Measurements from ENCODE around the gene NDUFAB1.
"Not testable (repeated sequence)": the region's sequence is repeated elsewhere in the genome, so short reads cannot be mapped to it uniquely, and the experiment has no call there.

NDUFAB1 gene

DNA sequence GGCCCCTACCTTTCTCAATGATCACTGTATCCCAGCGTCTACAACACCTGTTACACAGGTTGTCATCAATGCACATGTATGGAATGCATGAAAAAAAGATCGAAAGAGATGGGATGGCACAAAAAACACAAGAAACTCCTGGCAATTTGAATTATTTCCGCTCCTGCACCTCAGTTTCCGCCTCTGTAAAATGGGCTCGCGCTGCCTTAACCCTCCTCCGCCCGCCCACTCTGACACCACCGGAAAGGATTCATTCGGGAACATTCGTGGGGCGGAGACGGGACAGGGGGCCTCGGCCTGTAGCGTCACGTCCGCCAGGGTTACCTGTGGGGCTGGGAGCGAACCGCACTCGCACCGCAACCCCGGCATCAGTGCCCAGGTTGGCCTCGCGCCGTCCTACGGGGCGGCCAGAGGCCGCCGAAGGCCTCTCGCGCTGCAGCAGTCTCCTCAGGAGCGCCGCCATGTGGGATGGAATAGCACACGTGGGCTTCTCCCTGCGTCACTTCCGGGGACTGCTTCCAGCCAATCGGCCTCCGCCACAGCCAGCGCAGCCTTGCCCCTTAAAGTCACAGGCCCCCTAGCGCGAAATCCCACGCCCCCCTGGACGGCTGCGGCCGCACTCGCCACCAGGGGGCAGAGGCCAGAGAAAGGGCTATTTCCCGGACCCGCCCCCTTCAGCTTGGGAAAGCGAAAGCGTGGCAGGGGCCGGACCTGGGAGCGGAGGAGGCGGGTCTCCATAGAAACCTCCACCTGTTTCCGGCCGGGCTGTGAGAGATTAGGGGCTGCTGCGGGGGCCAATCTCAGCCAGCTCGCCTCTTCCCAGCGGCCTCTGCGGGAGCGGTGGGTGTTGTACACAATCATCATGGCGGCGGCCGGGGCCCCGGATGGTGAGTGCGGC, 39.0 kb downstream of the NDUFAB1 start, which contains the start of the genes EARS2 and UBFD1:
Gene EARS2, minus strand, starts transcription at position 470 of the 898 bp plus-strand sequence. Its CDS starts 7 bp downstream, at position 463.
Gene UBFD1, plus strand, starts transcription at position 847 of the 898 bp plus-strand sequence. Its CDS starts 16 bp downstream, at position 863.
- peak; percentile 95 to 98 (median 96) for DNase-seq (ENCODE audit: low read depth in 4 of 4, low spot score in 1 of 4)

DNA sequence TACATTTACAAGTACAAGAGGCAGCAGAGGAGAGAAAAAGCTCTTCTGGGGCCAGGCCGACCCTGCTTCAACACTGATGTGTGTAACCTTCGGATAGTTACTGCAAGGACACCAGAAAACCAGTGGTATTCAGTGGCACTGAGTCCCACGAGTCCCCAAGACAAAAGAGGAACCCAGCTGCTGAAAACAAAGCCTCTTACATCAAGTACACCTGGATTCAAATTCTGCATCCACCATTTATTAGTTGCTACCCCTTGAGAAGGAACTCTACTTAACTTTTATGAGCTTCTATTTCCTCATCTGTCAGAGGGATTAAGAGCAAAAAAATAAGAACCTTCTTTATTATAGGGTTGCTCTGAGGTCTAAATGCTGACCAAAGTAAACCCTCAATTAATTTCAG, 41.6 kb downstream of the NDUFAB1 start:
- no peak for DNase-seq (ENCODE audit: low read depth in 4 of 4, low spot score in 1 of 4)

DNA sequence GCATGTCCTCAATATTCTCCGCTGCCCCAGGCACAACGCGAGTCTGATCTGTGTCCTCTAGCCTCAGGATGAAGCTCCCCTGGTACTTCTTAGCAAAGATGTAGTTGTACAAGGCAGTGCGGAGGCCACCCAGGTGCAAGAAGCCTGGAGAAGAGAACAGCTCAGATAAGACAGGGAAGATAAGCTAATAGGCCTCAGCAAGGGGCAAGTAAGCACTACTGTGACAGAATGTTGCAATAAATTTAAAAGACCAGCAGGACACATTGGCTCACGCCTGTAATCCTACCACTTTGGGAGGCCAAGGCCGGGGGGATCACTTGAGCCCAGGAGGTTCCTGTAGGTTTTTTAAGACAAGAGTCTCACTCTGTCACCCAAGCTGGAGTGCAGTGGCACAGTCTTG, 44.0 kb downstream of the NDUFAB1 start:
- DNase-seq (ENCODE audit: low read depth in 4 of 4, low spot score in 1 of 4): no peak

DNA sequence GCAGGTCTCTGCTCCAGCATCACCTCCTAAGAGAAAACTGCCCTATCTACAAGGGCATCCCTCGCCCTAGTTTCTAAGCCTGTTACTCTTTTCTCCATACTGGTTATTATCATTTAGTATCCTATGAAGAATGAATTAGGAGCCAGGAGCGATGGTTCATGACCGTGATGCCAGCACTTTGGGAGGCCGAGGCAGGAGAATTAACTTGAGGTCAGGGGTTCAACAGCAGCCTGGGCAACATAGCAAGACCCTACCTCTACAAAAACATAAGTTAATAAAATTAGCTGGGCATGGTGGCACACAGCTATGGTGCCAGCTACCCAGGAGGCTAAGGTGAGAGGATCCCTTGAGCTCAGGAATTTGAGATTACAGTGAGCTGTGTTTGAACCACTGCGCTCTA, 46.2 kb downstream of the NDUFAB1 start:
- DNase-seq (ENCODE audit: low read depth in 4 of 4, low spot score in 1 of 4): no peak

DNA sequence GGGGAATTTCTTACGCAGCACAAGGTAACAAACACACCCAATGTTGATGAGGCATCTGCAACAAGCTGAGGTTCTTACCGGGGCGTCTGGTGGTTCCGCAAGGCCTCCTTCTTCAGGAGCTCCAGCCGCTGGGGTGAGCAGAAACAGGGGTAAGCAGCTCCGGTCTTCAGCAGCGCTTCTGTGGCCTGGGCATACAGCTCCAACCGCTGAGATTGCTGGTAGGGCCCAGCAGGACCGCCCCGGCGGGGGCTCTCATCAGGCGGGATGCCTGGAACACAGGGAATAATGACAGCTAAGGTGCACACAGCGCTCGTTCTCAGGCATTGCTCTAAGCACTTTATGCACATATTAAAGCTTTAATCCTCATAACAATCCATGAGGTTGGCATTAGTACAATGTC, 51.7 kb downstream of the NDUFAB1 start:
- no peak for DNase-seq (ENCODE audit: low read depth in 4 of 4, low spot score in 1 of 4)

DNA sequence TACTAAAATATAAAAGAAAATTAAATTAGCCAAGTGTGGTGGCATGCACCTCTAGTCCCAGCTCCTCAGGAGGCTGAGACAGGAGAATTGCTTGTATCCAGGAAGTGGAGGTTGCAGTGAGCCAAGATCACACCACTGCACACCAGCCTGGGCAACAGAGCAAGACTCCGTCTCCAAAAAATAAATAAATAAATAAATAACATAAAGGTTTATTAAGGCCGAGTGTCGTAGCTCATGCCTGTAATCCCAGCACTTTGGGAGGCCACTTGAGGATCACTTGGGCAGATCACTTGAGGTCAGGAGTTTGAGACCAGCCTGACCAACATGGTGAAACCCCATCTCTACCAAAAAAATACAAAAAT, 55.3 kb downstream of the NDUFAB1 start:
- not testable (repeated sequence) for DNase-seq (ENCODE audit: low read depth in 4 of 4, low spot score in 1 of 4)

DNA sequence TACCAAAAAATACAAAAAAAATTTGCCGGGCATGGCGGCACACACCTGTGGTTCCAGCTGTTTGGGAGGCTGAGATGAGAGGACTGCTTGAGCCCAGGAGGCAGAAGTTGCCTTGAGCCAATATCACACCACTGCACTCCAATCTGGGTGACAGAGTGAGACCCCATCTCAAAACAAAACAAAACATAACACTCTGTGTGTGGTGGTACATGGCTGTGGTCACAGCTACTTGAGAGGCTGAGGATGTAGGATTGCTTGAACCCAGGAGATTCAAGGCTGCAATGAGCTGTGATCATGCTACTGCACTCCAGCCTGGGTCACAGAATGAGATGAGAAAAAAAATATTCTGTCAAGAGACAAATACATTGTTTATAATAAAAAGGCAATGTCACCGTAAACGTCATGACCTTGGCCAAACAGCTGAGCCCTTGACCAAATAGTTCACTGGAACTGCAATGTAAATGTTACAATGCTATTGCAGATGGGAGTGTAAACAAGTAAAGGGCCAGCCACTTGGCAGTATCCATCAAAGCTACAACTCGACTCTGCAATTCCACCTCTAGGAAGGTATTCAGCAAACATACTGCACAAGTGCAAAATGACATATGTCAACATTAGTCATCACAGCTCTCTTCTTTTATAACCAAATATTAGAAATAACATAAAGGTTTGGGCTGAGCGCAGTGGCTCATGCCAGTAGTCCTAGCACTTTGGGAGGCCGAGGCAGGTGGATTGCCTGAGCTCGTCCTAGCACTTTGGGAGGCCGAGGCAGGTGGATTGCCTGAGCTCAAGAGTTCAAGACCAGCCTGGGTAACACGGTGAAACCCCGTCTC, 55.9 kb downstream of the NDUFAB1 start:
- no peak for DNase-seq (ENCODE audit: low read depth in 4 of 4, low spot score in 1 of 4)

DNA sequence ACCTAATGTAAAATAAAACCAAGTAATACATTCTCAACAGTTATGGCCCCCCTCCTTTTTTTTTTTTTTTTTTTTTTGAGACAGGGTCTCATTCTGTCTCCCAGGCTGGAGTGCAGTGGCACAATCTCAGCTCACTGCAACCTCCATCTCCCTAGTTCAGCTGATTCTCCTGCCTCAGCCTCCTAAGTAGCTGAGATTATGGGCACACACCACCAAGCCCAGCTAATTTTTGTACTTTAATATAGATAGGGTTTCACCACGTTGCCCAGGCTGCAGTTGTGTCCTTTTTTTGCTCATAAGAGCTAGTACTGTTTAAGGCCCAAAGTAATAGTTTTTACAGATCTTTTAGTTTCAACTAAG, 57.2 kb downstream of the NDUFAB1 start:
- no peak for DNase-seq (ENCODE audit: low read depth in 4 of 4, low spot score in 1 of 4)

DNA sequence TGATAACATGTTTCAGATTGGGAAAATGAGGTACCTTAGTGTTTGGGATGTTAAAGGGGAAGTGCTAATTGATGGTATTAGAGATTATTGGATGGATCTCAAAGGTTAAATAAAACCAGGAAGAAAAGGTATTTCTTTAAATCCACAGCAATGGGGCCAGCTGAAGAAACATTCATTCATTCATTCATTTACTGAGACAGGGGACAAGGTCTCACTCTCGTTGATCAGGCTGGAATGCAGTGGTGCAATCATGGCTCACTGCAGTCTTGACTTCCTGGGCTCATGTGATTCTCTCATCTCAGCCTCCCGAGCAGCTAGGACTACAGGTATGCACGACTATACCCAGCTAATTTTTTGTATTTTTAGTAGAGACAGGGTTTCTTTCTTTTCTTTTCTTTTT, 58.7 kb downstream of the NDUFAB1 start:
- DNase-seq (ENCODE audit: low read depth in 4 of 4, low spot score in 1 of 4): no peak

DNA sequence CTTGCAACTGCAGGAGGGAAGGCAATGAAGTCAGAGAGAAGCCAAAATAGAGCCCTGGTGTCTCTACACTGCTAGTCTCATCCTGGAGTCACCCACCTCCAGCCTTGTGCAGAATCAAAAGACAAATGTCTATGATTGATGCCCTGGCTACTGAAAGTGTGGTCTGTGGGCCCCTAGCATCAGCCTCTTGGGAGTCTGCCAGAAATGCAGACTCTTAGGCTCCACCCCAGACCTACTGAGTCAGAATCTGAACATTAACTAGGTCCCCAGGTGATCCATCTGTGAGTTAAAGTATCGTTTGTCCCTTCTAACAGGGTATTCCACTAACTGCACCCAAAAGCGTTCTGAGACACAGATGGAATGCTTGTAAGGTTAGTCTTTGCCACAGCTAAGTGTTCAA, 60.2 kb downstream of the NDUFAB1 start:
- DNase-seq (ENCODE audit: low read depth in 4 of 4, low spot score in 1 of 4): no peak

DNA sequence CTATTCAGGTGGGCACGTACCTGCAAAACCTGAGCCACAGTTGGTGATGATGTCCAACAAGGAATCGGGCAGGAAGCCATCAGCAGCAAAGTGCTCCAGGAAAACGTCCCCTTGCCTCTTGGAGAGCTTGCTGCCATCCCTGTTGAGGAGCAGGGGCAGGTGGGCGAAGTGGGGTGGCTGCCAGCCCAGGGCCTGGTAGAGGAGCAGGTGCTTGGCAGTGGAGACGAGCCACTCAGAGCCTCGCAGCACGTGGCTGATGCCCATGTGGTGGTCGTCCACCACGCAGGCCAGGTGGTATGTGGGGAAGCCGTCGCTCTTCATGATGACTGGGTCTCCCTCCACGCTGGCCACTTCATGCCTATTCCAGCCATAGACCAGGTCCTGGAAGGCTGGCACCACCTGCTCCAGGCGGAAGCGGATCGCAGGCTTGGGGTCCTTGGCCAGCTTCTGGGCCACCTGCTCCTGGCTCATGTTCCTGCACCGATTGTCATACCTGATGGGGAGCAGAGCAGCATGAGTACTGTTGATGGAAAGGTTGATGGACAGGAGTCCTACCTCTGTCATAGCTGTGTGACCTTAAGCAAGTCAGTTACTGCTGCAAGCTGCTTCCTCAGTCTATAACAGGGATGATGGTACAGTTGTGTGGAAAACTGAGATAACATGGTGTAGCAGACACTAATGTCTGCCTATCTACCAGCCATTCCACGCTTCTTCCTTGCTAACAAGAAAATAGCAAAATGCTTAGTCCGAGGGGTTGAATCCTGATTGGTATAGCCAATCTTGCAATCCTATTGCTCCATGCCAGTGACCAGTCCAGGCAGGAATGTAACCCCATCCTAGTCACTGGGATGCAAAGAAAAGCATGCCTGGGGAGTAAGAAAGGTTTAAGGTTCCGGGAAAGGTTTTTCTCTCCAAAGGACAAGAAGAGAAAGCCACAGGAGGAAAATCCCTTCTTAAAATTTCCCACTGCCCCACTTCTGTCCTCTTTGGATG, 61.0 kb downstream of the NDUFAB1 start:
- DNase-seq (ENCODE audit: low read depth in 4 of 4, low spot score in 1 of 4): no peak

DNA sequence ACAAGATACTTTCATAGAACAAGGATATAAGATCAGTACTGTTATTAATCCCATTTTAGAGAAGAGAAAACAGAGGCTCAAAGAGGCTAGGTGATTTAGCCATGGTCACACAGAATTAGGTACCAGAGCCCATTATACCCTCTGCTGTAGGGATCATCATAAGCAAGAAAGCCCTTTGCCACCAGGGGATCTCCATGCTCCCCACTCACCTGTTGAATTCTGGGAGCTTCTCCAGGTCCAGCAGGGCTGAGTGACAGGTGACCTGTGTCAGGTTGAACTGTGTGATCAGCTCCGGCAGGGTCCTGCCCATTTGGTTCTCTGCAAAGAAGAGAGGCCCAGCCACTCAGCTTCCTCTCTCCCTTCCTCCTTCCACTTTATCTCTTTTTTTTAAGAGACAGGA, 63.7 kb downstream of the NDUFAB1 start:
- no peak for DNase-seq (ENCODE audit: low read depth in 4 of 4, low spot score in 1 of 4)

All from stimulated activated CD4-positive, alpha-beta T cell treated with anti-CD3 and anti-CD28 coated beads, Interleukin-1b, Interleukin-23, amount 100 ng/mL, for 24 hours (primary cell).